ENCODE results near the gene SAMD4B. TPM values are rescaled to one million over a fixed set of nuclear protein-coding genes. Genes with fewer than 3 reads are reported as not detected.

SAMD4B gene
- total RNA-seq, 1 donor from 2014 or later: 119 TPM

- peak overlapping the region; percentile 90 for H3K27ac Mint-ChIP-seq (ENCODE audit: unreplicated experiment)
- H3K4me3 Mint-ChIP-seq (ENCODE audit: unreplicated experiment): peak overlapping the region; percentile 96
- no peak for TF ChIP-seq CTCF (IDR thresholded peaks at IDR 0.05; ENCODE audit: partially characterized antibody, unreplicated experiment)
Measured at GRCh38 chr19:39318690-39319089, 23.5 kb upstream of the SAMD4B start.

GRCh38 chr19:39319098-39319891, 22.9 kb upstream of the SAMD4B start:
- Mint-ChIP-seq H3K4me1 (ENCODE audit: low read depth, unreplicated experiment) (peaks cover 34% of the 10 kb centered on the region), H3K9me3 (ENCODE audit: unreplicated experiment) (peaks cover 20% of the 10 kb centered on the region), H3K27ac (ENCODE audit: unreplicated experiment) (peak overlapping the region; percentile 90), H3K36me3 (ENCODE audit: unreplicated experiment) (peaks cover 3% of the 10 kb centered on the region), H3K4me3 (ENCODE audit: unreplicated experiment) (peak overlapping the region; percentile 96), H3K27me3 (ENCODE audit: unreplicated experiment) (peaks cover 22% of the 10 kb centered on the region)
- no peak for DNase-seq
- TF ChIP-seq CTCF (IDR thresholded peaks at IDR 0.05; ENCODE audit: partially characterized antibody, unreplicated experiment): no peak

More at GRCh38 chr19:39318690-39319089, 23.5 kb upstream of the SAMD4B start:
- Mint-ChIP-seq H3K4me1 (ENCODE audit: low read depth, unreplicated experiment) (peaks cover 34% of the 10 kb centered on the region), H3K27me3 (ENCODE audit: unreplicated experiment) (peaks cover 22% of the 10 kb centered on the region), H3K36me3 (ENCODE audit: unreplicated experiment) (peaks cover 3% of the 10 kb centered on the region), H3K9me3 (ENCODE audit: unreplicated experiment) (peaks cover 20% of the 10 kb centered on the region)
- DNase-seq: no peak

- H3K4me1 Mint-ChIP-seq (ENCODE audit: low read depth, unreplicated experiment): peaks cover 34% of the 10 kb centered on the region
- peaks cover 23% of the 10 kb centered on the region for H3K27me3 Mint-ChIP-seq (ENCODE audit: unreplicated experiment)
- DNase-seq: peak; percentile 63
- H3K27ac Mint-ChIP-seq (ENCODE audit: unreplicated experiment): peak overlapping the region; percentile 90
- H3K4me3 Mint-ChIP-seq (ENCODE audit: unreplicated experiment): peak overlapping the region; percentile 96
- peaks cover 20% of the 10 kb centered on the region for H3K9me3 Mint-ChIP-seq (ENCODE audit: unreplicated experiment)
- no peak for TF ChIP-seq CTCF (IDR thresholded peaks at IDR 0.05; ENCODE audit: partially characterized antibody, unreplicated experiment)
- peaks cover 3% of the 10 kb centered on the region for H3K36me3 Mint-ChIP-seq (ENCODE audit: unreplicated experiment)
Measured at GRCh38 chr19:39319892-39320248, 22.4 kb upstream of the SAMD4B start.

GRCh38 chr19:39321117-39321831, 20.9 kb upstream of the SAMD4B start:
- Mint-ChIP-seq H3K27me3 (ENCODE audit: unreplicated experiment) (peaks cover 23% of the 10 kb centered on the region), H3K36me3 (ENCODE audit: unreplicated experiment) (peaks cover 3% of the 10 kb centered on the region), H3K4me3 (ENCODE audit: unreplicated experiment) (peak overlapping the region; percentile 85), H3K4me1 (ENCODE audit: low read depth, unreplicated experiment) (peaks cover 30% of the 10 kb centered on the region), H3K9me3 (ENCODE audit: unreplicated experiment) (peaks cover 21% of the 10 kb centered on the region), H3K27ac (ENCODE audit: unreplicated experiment) (peak overlapping the region; percentile 53)
- no peak for DNase-seq
- TF ChIP-seq CTCF (IDR thresholded peaks at IDR 0.05; ENCODE audit: partially characterized antibody, unreplicated experiment): no peak

GRCh38 chr19:39321832-39322176, 20.4 kb upstream of the SAMD4B start:
- H3K4me1 Mint-ChIP-seq (ENCODE audit: low read depth, unreplicated experiment): peaks cover 26% of the 10 kb centered on the region
- no peak for DNase-seq
- peaks cover 23% of the 10 kb centered on the region for H3K27me3 Mint-ChIP-seq (ENCODE audit: unreplicated experiment)
- H3K9me3 Mint-ChIP-seq (ENCODE audit: unreplicated experiment): peaks cover 22% of the 10 kb centered on the region
- peak overlapping the region; percentile 53 for H3K27ac Mint-ChIP-seq (ENCODE audit: unreplicated experiment)
- TF ChIP-seq CTCF (IDR thresholded peaks at IDR 0.05; ENCODE audit: partially characterized antibody, unreplicated experiment): no peak
- peak overlapping the region; percentile 85 for H3K4me3 Mint-ChIP-seq (ENCODE audit: unreplicated experiment)
- peaks cover 3% of the 10 kb centered on the region for H3K36me3 Mint-ChIP-seq (ENCODE audit: unreplicated experiment)

Measured in glutamatergic neuron (in vitro differentiated cells).